NCI-H524 treated with DMSO at 0.1 percent for 48 hours (cell line): ENCODE results near the gene KIFAP3.

Source experiments
- DNase-seq: peaks from one replicate; lab custom pipeline; 2025; lab: John Stamatoyannopoulos, UW

The KIFAP3 gene

DNA sequence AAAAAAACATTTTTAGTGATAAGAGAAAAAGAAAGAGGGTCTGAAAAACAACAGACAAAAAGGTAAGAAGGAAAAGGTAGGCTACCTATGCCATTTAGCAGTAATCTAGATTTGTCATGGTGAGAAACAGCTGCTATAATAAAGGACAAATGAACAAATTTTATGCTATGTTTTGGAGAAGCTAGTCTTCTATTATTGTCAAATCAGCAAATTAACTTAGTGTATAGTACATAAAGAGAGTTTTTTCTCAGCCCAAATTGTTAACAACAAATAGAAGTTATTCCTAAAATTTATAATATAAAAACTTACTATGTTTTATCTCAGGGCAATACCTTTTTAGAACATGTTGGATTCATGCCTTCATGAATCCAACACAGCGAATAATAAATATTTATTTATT is 88.7 kb downstream of the KIFAP3 start:
- no peak for DNase-seq

DNA sequence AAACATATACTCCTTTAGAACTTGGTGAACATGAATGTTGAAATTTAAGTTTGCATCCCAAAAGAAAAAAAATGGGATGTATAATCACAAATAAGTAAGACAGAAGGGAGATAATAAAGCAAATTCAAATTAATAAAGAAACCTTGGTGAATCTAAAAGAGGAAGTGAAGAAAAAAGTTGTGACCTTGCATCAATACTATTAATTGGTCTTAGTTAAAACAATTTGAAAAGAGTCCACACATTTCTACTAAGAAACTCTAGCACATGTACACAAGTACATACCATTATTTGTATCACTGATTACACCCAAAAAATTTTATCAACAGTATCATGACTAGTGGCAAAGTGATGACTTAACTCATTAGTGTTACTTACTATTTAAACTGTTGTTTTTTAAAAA is 100.4 kb downstream of the KIFAP3 start:
- no peak for DNase-seq

DNA sequence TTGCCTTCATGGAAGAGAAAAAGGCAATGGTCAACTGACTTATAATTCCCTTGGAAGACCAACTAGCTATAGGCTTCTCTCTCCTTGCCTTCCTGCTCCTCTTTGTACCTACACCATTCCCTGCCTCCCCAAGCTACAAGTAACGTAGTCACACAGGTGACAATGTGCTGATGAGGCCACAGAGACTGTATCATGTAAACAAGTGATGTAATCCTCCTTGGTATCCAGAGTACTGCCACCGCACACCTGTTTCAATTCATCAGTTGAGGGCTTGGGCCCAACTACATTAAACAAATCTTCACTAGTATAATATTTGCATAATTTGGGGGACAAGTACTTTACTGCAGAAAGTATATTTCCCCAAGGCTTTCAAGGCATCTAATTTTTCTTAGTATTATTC is 104.4 kb downstream of the KIFAP3 start:
- DNase-seq: no peak

DNA sequence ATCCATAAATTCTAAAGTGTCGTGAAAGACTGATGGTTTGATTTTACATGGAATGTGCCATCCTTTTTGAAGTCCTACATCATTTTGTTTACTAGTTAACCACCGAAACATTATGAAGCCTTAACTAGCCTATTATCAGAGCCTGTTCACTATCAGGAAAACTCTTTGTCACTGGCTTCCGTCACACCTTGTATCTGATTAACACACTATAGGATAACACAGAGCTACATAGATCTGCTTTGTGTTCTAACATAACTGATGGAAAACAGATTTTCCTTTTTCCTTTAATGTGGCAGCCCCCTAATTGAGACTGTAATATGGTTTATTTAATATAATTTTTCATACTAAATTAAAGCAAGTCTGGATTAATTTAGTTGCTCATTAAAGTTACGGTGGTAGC is 106.3 kb downstream of the KIFAP3 start:
- no peak for DNase-seq

DNA sequence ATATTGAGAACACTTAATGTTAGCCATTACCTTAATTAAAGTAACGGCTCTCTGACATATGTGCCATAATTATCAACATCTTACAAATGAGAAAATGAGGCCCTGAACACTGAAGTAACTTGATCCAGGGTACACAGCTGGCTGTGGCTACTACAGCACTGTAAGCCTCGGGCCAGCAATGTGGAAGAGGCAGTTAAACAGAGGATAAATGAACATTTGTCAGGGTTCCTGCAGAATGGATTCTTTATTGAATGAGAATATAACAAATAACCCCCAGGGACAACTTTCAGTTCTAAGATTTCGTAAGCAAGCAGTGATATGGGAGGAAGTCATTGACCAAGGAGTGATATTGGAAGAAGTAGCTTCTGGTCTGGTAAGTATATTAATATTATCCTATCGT is 110.3 kb downstream of the KIFAP3 start:
- DNase-seq: peak; percentile 48

DNA sequence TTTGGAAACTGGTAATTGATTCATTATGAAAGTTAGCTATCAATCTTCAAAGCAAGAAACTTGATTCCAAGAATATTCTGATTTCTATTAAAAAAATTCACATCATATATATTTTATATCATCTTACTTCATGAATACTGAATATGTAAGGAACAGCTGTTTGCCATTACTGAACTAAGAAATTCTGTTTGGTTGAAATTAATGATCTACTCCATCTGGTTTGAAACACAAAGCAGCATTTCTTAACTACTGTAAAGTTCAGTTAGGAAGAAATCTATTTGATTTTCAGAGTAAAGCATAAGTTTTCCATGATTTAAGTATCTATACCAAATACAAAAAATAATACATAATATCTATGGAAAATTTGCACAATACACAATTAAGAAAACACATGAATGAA is 114.8 kb downstream of the KIFAP3 start:
- no peak for DNase-seq

DNA sequence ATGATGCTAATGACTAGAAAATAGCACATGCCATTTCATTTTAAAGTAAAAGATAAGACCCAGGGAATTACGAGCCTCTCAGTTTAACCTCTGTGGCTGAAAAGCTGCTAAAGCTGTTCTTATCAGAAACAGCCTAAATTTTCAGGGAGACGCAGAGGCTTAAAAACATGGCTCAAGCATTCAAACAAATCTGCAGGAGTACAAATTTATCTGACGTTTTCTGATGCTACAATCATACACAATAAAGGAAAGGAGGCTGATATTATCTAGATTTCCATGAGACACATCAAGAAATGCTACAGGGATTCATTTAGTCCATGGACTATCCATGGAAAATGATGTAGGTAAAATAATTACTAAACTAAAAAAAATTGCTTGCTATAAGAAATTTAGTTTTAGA is 115.5 kb downstream of the KIFAP3 start:
- no peak for DNase-seq

DNA sequence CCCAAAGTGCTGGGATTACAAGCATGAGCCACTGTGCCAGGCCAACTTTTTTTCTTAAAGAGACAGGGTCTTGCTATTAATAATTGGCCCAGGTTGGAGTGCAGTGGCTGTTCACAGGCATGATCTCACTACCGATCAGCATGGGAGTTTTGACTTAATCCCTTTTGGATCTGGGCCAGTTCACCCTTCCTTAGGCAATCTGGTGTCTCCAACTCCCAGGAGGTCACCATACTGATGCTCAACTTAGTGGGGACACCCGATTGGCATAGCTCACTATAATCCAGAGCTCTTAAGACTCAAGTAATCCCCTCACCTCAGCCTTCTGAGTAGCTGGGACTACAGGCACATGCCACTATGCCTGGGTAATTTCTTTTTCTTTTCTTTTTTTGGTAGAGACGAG is 116.6 kb downstream of the KIFAP3 start:
- peak; percentile 80 for DNase-seq

DNA sequence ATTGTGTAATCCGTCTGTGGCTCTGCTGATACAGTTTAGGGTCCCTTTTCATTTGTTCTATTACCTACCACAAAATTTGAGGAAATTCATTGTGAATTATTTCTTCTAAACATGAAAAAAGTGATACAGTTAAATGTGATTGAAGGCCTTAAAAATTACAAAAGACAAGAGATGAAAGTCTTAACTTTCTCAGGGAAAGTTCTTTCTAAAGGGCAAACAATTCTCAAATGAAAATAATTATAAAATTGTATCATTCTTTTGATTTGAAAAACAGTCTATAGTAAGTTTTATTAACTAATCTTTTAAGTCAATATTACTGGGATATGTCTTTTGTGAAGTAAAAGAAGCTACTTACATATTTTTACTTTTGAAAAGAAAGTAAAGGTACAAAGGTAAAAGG is 123.4 kb downstream of the KIFAP3 start:
- no peak for DNase-seq

DNA sequence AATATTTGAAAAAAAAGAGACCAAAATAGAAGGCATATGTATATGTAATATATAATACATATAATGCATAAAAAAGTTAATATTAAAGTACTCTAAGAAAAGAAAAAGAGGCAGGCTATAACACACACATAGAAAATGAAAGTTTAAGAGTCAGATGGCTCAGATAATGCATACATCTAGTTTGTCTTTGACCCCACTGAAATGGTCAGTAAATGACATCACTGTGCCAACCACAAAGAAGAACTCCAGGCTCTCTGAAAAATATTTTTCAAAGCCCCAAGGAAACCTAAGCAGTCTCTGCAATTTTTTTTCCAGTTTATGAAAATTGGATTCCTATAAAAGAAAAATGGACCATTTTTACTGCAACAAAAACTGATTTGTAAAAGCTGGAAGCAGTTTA is 125.4 kb downstream of the KIFAP3 start:
- DNase-seq: no peak

DNA sequence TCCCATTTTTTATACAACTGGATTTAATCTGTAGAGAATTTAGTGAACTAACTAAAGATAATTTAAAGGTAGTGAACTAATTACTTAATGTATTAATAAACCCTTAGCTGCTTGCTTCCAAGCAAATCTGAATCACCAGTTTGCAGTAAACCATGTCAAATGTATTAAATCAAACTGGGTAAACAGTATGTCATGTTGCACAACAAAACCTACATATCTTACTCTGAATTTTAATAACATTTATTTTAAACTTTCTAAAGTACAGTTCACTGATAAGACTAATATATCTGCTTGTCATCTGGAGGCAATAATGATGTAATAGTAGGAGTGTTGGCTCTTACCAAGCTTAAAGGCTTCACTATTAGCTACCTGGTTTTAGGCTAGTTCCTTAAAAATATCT is 128.3 kb downstream of the KIFAP3 start:
- no peak for DNase-seq

DNA sequence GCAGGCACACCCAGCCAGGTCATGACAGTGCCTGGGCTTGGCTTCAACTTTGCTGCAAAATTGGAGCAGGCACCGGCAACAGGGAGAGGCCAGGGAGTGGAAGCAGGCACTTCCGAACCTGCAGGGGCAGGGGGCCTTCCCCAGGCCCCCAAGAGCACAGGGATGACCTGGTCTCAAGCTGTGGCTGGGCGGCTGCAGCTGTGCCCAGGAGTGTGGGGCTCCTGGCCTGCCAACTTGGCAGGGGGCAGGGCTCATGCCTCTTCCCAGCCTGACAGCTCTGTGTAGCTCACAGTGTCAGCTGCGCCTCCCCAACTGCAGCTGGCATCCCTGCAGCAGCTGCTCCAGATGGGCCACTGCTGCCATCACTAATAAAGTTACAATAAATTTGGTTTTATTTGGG is 129.3 kb downstream of the KIFAP3 start:
- DNase-seq: no peak

DNA sequence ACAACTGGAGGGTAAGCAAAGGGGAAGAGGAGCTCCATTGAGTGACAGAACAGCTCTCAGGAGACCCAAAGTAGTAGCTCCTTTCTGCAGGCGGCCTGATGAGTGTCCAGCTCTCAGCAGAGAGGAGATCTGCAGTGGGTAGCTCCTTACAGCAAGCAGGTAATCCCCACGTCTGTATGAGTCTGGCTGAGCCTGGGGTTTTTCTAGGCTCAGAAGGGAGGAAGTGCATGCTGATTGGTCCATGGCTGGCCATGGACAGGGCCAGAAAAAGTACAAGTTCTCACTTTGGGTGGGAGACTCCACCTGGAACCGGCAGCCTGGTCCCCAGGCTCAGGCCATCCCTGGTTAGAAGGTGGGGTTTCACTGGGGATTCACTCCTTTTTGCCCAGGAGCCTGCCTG is 129.9 kb downstream of the KIFAP3 start:
- DNase-seq: no peak

DNA sequence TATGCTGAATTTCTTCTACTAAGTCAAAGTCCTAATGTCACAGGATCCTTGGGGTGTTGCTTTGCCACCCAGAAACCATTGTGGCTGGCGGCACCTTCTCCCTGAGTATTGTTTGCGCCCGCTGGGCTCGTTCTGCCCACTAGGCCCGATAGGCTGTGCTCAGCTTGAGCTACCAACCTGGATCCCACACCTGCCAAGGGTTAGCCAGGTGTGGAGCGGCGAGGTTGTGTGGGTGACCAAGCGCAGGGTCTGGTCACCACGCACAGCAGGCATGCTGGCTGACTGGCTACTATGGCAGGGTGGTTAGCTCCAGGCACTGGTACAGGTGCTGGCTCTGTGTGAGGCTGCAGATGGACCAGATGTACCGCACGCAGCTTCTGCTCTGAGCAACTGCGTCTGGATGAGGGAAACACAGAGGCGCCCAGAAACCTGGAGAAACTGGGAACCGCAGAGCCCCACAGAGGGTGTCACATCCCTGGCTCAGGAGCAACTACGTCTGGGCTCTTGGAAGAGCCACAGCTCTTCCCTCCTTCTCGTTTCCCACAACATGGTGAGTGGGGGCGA is 130.4 kb downstream of the KIFAP3 start:
- no peak for DNase-seq

DNA sequence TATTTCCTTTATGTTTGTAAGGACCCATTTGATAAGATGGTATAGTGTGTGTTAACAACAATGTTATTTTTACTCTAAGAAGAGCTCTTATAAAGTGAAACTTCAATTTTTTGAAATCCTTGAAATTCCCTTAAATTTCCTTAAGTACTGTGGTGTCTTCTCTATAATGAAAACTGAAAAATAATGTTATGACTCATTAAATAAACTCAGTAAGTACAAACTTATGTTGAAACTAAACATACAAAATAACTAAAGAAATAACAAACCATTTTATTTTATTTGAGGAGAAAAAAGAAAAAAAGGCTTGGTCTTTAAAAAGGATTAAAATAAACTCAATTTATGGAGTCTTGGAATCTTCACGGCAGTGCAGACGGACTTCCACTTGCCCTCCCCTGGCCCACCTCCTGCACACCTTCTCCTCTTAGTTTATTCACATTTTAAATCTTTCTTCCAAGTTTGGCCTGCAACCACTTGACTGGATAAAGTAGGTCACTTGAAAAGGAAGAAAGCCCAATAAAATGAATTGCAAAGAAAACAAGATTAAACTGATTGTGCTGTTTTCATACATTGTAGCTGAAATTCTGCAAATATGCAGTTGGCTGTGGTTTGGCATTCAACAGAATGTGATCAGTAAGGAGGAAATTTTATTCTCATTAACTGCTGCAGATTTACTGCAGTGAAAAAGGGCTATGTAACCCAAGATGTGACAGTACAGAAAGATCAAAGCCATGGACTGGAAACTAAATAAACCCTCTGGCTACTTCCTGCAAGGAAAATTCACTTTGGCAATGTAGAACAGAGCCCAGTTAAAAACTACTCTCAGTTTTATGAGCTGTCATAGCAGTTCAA is 132.3 kb downstream of the KIFAP3 start:
- DNase-seq: no peak

DNA sequence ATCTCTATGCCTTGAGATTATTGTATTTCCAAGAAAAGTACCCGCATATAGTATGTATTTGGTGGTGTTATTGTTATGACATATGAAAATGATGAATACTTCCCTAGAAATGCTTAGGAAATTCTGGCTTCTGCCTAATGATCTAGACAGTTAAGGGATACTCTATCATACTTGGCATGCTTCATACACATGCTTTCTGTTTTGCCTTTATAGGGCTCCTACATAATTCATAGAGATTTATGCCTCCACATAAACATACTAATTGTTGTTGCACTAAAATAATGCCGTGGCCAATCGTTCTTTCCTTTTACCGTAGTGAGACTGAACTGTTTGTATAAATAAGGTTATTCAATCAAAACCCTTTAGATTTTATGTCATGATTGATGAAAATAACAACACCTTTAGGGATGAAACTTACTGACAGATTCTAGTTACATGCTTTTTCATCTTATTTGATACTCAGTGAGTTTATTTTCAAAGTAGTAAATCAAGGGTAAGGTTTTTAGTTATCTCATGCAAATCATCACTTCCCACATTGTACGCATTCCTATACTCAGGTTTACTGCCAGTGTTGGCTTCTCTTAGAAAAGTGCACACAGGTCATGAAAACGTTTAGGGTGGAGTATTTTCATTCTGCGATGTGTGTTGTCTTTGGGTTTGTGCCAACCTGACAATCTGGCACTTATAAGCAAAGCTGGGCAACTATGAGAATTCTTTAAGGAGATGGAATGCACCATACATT is 140.3 kb downstream of the KIFAP3 start:
- no peak for DNase-seq

DNA sequence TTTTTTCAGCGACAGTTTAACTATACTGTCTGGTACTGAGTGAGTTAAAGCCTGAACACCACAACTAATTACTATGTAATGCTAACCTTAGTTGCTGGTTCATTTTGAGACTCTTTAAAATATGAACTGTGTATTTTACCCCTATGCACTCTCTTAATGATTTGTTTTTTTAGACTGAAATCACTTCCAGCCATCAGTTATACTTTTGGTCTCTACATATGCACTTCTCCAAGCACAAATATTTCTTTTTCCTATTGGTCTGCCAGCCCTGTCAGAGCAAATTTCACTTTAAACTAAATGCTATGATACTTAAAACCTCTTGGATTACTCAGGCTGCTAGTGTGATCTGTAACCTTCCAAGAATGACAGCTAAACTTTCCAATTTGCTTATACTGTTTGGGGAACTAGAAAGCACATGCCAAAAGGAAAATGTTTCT is 142.7 kb downstream of the KIFAP3 start:
- DNase-seq: no peak

DNA sequence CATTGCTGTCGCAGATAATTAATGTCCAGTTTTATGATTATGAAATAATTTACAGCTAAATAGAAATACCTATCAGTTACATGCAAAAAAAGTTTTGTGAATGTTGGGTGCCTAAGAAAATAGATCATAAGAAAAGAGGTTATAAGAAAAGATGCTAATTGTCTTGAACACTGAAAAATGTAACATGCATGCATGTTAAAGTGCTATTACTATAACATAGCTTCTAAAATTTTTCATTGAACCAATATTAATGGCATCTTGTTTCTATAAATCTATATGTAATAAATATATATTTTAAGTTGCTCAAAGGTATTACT is 145.3 kb downstream of the KIFAP3 start:
- no peak for DNase-seq

DNA sequence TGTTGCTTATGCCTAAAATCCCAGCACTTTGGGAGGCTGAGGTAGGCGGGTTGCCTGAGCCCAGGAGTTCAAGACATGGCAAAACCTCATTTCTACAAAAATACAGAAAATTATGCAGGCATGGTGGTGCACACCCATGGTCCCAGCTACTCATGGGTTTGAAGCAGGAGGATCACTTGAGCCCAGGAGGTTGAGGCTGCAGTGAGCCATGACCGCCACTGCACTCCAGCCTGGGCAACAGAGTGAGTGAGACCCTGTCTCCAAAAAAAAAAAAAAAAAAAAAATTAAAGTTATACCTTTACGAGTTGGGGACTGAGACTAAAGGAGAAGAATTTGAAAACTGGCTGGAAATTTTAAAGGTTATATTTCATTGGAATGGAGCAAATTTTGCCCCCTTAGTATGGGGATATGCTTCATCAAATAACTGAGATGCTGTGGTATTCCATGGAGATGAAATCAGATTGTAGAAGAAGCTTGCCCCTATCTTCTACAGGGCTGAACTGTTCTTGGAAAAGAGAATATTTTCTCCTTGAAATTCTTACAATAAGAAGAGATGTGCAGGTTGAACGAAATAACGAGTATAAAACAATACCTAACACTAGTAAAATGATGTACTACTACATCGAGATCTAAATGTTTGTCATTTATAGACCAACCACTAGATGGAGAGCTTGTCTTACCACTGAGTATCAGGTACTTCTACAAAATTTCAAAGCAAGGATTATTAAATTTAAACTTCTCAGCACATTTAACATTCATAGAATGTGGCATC is 145.9 kb downstream of the KIFAP3 start:
- DNase-seq: no peak

DNA sequence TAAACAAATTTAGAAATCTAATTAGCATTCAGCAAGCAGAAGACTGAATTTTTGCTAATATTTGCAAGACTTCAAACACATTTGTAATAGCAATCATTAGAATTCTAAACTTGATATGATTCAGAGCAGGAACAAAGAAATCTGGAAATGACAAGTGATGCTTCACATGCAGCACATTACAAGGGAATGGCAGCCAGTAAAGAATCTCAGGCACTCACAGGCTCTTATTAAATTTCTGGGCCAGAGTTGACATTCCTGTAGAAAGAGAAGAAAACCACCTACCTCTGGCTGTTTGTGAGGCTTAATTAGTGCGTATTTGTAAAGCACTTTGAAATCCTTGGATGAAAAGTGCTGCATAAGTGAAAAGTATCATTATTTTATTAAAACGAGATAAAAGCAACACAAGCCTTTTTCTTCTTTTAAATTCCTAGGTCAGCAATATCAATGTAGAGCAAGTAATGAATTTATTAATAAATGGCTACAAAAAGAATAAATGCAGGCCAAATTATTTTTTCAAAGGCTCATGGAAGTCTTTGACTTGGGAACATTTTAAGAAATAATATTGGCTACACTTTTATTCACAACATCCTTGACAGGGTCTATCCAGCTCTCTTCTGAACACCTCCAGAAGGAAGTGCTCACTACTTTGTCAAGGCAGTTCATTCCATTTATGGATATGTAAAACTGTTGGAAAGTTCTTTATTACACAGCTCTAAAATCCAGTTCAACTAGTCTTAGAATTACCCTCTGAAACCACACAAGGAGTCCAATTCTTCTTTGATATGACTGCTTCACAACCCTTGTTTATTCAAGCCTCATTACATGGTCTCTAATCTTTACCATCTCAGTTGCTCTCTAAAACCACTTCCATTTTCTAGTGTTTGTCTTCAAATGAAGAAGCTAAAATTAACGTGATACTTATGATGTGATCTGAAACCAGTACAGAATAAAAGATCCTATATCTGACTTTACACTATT is 148.7 kb downstream of the KIFAP3 start:
- DNase-seq: no peak

DNA sequence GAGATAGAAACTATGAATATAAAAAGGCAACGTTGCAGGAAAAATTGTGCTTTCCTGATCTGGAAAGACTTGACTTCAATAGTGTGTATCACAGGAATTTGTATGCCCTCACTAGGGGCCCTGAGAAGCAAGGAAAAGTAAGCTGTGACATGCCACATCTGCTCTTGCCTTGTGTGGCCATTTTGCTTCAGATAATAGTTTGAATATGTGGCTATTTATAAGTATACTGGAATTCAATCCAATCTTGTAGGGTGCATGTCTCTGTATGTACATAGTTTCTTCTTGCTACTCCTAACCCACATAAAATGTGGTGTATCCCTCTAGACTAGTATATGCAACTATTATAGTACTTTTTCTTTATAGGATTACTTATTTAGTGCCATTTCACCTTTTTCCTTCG is 149.7 kb downstream of the KIFAP3 start:
- DNase-seq: no peak
